Measurements from ENCODE around the gene HTR2C. TPM values are rescaled to one million over a fixed set of nuclear protein-coding genes. Genes with fewer than 3 reads are reported as not detected.
A peak's percentile ranks its signal among the peaks of the same experiment; 100 is the strongest.

Gene HTR2C
- total RNA-seq (2014; rRNA removed; shearing (Covaris generic)) (2.4 and 2.7 TPM in 2 replicates), polyA plus RNA-seq (2016; fragmentation: Nextera tagmentation; extraction: Ambion mirVana) (1.4 and 2.0 TPM in 2 replicates)
- long read RNA-seq, partial matches to known transcripts = 0 of 1 reads
- long read RNA-seq, other reads (novel, unspliced or antisense) = 1 of 1 reads

- no peaks in the 10 kb centered on the region for H3K36me3 ChIP-seq (ENCODE audit: insufficient read depth)
- Mint-ChIP-seq H3K4me3 (peak within 1 kb of the TSS; percentile 79), H3K9me3 (no peaks in the 10 kb centered on the region; the same call in 2 of the 3 replicates), H3K36me3 (ENCODE audit: low read depth) (peaks cover 2% of the 10 kb centered on the region; the same call in 1 of the 3 replicates), H3K27ac (no peak within 1 kb of the TSS), H3K4me1 (peaks cover 31% of the 10 kb centered on the region; the same call in 2 of the 3 replicates), H3K27me3 (ENCODE audit: insufficient read depth, low read depth, poor library complexity) (peaks cover 53% of the 10 kb centered on the region)
- no peak for TF ChIP-seq ZNF114 (CRISPR knock-in tag; IDR thresholded peaks at IDR 0.05)
- TF ChIP-seq EZH2 (IDR thresholded peaks at IDR 0.05; ENCODE audit: low read depth, unreplicated experiment) = no peak
- no peak for TF ChIP-seq STAT1 (IDR thresholded peaks at IDR 0.05; ENCODE audit: unreplicated experiment)
- TF ChIP-seq ZNF331 (CRISPR knock-in tag; IDR thresholded peaks at IDR 0.05; ENCODE audit: low read depth) = no peak
- TF ChIP-seq ETS1 (IDR thresholded peaks at IDR 0.05) = no peak
- TF ChIP-seq CREB1 (CRISPR knock-in tag; IDR thresholded peaks at IDR 0.05; ENCODE audit: low read depth) = no peak
- no peak for TF ChIP-seq JUNB (IDR thresholded peaks at IDR 0.05; ENCODE audit: unreplicated experiment)
- TF ChIP-seq ZNF462 (CRISPR knock-in tag; IDR thresholded peaks at IDR 0.05) = no peak
- TF ChIP-seq, protein P1, sequence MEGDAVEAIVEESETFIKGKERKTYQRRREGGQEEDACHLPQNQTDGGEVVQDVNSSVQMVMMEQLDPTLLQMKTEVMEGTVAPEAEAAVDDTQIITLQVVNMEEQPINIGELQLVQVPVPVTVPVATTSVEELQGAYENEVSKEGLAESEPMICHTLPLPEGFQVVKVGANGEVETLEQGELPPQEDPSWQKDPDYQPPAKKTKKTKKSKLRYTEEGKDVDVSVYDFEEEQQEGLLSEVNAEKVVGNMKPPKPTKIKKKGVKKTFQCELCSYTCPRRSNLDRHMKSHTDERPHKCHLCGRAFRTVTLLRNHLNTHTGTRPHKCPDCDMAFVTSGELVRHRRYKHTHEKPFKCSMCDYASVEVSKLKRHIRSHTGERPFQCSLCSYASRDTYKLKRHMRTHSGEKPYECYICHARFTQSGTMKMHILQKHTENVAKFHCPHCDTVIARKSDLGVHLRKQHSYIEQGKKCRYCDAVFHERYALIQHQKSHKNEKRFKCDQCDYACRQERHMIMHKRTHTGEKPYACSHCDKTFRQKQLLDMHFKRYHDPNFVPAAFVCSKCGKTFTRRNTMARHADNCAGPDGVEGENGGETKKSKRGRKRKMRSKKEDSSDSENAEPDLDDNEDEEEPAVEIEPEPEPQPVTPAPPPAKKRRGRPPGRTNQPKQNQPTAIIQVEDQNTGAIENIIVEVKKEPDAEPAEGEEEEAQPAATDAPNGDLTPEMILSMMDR (conservative IDR thresholded peaks at IDR 0.05; ENCODE audit: low read depth in 2 of 2) = peak in 1 of 2 experiments; percentile 36; a peak in 2 of 4 replicates
- no peak for TF ChIP-seq EZH2phosphoT487 (IDR thresholded peaks at IDR 0.05; ENCODE audit: unreplicated experiment)
- 0 out of 2 replicates have a peak, but pooled peaks have one; percentile 42 for TF ChIP-seq POLR2AphosphoS5 (IDR thresholded peaks at IDR 0.05; ENCODE audit: low read depth)
- no peak for TF ChIP-seq NANOG (IDR thresholded peaks at IDR 0.05; ENCODE audit: borderline replicate concordance)
- TF ChIP-seq, protein P2, sequence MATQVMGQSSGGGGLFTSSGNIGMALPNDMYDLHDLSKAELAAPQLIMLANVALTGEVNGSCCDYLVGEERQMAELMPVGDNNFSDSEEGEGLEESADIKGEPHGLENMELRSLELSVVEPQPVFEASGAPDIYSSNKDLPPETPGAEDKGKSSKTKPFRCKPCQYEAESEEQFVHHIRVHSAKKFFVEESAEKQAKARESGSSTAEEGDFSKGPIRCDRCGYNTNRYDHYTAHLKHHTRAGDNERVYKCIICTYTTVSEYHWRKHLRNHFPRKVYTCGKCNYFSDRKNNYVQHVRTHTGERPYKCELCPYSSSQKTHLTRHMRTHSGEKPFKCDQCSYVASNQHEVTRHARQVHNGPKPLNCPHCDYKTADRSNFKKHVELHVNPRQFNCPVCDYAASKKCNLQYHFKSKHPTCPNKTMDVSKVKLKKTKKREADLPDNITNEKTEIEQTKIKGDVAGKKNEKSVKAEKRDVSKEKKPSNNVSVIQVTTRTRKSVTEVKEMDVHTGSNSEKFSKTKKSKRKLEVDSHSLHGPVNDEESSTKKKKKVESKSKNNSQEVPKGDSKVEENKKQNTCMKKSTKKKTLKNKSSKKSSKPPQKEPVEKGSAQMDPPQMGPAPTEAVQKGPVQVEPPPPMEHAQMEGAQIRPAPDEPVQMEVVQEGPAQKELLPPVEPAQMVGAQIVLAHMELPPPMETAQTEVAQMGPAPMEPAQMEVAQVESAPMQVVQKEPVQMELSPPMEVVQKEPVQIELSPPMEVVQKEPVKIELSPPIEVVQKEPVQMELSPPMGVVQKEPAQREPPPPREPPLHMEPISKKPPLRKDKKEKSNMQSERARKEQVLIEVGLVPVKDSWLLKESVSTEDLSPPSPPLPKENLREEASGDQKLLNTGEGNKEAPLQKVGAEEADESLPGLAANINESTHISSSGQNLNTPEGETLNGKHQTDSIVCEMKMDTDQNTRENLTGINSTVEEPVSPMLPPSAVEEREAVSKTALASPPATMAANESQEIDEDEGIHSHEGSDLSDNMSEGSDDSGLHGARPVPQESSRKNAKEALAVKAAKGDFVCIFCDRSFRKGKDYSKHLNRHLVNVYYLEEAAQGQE (IDR thresholded peaks at IDR 0.05; ENCODE audit: unreplicated experiment) = no peak
- 0 out of 2 replicates have a peak, but pooled peaks cover 14% of the 10 kb centered on the region for H3F3A ChIP-seq (replicated peaks; ENCODE audit: low read depth)
- H3K27me3 ChIP-seq (ENCODE audit: insufficient read depth) = peaks cover 59% of the 10 kb centered on the region
- peak; percentile 49 for ATAC-seq
- H3K27ac ChIP-seq (ENCODE audit: low read depth) = no peak within 1 kb of the TSS
- peak; percentile 66 for DNase-seq (ENCODE audit: low spot score)
- no peaks in the 10 kb centered on the region for H3K9me2 ChIP-seq (ENCODE audit: insufficient read depth)
- no peaks in the 10 kb centered on the region for H3K79me2 ChIP-seq (replicated peaks; ENCODE audit: insufficient read depth)
- no peaks in the 10 kb centered on the region for H4K20me1 ChIP-seq (replicated peaks; ENCODE audit: insufficient read depth)
- peak within 1 kb of the TSS; percentile 83 for H3K4me2 ChIP-seq
- peak within 1 kb of the TSS; percentile 60 for H3K4me3 ChIP-seq
- no peak within 1 kb of the TSS for H2AFZ ChIP-seq
- peaks cover 28% of the 10 kb centered on the region for H3K4me1 ChIP-seq (ENCODE audit: insufficient read depth)
Observed at GRCh38 chrX:114583646-114584374, at the start of gene HTR2C. Gene HTR2C, plus strand, starts transcription at chrX:114584086. Its CDS starts 142,851 bp downstream, at chrX:114726937.
